PFSK-1 (cell line): ENCODE data around the gene COX7B2.

Experiments used
- FOXP2 ChIP-seq: optimal IDR thresholded peaks from 2 replicates; pipeline ENCODE3; 2011; ENCODE audit warnings: borderline replicate concordance, control low read depth, inconsistent platforms; ENCODE audit not compliant: insufficient read depth; ENCODE audit errors: extremely low read length, extremely low read depth
- POLR2AphosphoS5 ChIP-seq: IDR thresholded peaks from 2 replicates; pipeline ENCODE4 v1.6.1; 2012; ENCODE audit warnings: low read depth, mild to moderate bottlenecking, control low read depth, low read length, moderate library complexity
- REST ChIP-seq, 2 experiments: IDR thresholded peaks; 2 replicates each; pipeline versions ENCODE4 v1.6.1 to v1.8.0; 2011 to 2012; ENCODE audit warnings: low read depth in 2 of 2, low read length in 2 of 2, control low read depth in 1 of 2, inconsistent platforms in 1 of 2, mild to moderate bottlenecking in 1 of 2, moderate library complexity in 1 of 2; ENCODE audit not compliant: insufficient read depth in 1 of 2
- SIN3A ChIP-seq: IDR thresholded peaks from 2 replicates; pipeline ENCODE4 v1.6.1; 2012; ENCODE audit warnings: mild to moderate bottlenecking, low read length, moderate library complexity, borderline replicate concordance; ENCODE audit not compliant: insufficient read depth
- TAF1 ChIP-seq: IDR thresholded peaks from 2 replicates; pipeline ENCODE4 v1.6.1; 2012; ENCODE audit warnings: low read length, control low read depth, borderline replicate concordance; ENCODE audit not compliant: insufficient read depth

Gene COX7B2

GRCh38 chr4:46946919-46947536, 38.0 kb upstream of the COX7B2 start:
- TF ChIP-seq POLR2AphosphoS5 (no peak), SIN3A (no peak), TAF1 (no peak), FOXP2 (no peak), REST (IDR thresholded peaks at IDR 0.05; ENCODE audit: insufficient read depth in 1 of 2, low read depth in 2 of 2, low read length in 2 of 2) (no peak)

GRCh38 chr4:46945062-46945461, 36.0 kb upstream of the COX7B2 start:
- TF ChIP-seq REST (IDR thresholded peaks at IDR 0.05; ENCODE audit: insufficient read depth in 1 of 2, low read depth in 2 of 2, low read length in 2 of 2): no peak
- TF ChIP-seq TAF1: no peak
- TF ChIP-seq POLR2AphosphoS5: no peak
- no peak for TF ChIP-seq FOXP2
- no peak for TF ChIP-seq SIN3A

- TF ChIP-seq POLR2AphosphoS5 (no peak), FOXP2 (no peak), TAF1 (no peak), REST (IDR thresholded peaks at IDR 0.05; ENCODE audit: insufficient read depth in 1 of 2, low read depth in 2 of 2, low read length in 2 of 2) (no peak), SIN3A (no peak)
These were observed 35.3 kb upstream of the COX7B2 start for GRCh38 chr4:46944345-46944744.

- no peak for TF ChIP-seq TAF1
- no peak for TF ChIP-seq SIN3A
- no peak for TF ChIP-seq POLR2AphosphoS5
- TF ChIP-seq FOXP2: no peak
- TF ChIP-seq REST (IDR thresholded peaks at IDR 0.05; ENCODE audit: insufficient read depth in 1 of 2, low read depth in 2 of 2, low read length in 2 of 2): no peak
These were observed 28.4 kb upstream of the COX7B2 start for GRCh38 chr4:46937493-46937892.

- TF ChIP-seq POLR2AphosphoS5 (no peak), SIN3A (no peak), REST (IDR thresholded peaks at IDR 0.05; ENCODE audit: insufficient read depth in 1 of 2, low read depth in 2 of 2, low read length in 2 of 2) (no peak), TAF1 (no peak), FOXP2 (no peak)
These were observed 25.7 kb upstream of the COX7B2 start for GRCh38 chr4:46934726-46935125.
